ENCODE data around the gene CDC7.

DNA sequence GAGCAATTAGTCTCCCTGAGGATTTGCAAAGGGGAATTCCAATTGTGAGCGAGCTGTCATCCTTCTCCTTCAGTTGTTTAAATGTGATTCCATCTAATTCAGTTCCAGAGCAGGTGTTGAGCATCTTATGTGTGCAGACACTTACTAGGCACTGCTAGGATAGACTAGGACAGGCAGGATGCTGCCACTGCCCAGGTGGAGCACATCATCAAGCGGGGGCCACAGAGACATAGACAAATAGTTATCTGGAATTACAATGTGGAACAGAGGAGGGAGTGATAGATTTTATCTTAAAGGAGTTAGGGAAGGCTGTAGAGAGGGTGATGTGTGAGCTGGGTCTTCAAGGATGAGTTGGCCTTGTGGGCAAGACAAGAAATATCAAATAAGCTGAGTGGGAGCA is 55.9 kb downstream of the CDC7 start:
- TF ChIP-seq, protein P1, sequence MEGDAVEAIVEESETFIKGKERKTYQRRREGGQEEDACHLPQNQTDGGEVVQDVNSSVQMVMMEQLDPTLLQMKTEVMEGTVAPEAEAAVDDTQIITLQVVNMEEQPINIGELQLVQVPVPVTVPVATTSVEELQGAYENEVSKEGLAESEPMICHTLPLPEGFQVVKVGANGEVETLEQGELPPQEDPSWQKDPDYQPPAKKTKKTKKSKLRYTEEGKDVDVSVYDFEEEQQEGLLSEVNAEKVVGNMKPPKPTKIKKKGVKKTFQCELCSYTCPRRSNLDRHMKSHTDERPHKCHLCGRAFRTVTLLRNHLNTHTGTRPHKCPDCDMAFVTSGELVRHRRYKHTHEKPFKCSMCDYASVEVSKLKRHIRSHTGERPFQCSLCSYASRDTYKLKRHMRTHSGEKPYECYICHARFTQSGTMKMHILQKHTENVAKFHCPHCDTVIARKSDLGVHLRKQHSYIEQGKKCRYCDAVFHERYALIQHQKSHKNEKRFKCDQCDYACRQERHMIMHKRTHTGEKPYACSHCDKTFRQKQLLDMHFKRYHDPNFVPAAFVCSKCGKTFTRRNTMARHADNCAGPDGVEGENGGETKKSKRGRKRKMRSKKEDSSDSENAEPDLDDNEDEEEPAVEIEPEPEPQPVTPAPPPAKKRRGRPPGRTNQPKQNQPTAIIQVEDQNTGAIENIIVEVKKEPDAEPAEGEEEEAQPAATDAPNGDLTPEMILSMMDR (IDR thresholded peaks at IDR 0.05) = no peak
- TF ChIP-seq POLR2A (IDR thresholded peaks at IDR 0.05) = no peak
